HG03066 (cell line): Measurements from ENCODE around the gene BABAM2.
"Not testable (repeated sequence)": the region's sequence is repeated elsewhere in the genome, so short reads cannot be mapped to it uniquely, and the experiment has no call there.

Experiments
- ATAC-seq: cut with Tn5 transposase; IDR thresholded peaks from one replicate; pipeline ENCODE4 v1.9.1; 2021; ENCODE audit warnings: low read depth; ENCODE audit not compliant: unreplicated experiment

The BABAM2 gene

DNA sequence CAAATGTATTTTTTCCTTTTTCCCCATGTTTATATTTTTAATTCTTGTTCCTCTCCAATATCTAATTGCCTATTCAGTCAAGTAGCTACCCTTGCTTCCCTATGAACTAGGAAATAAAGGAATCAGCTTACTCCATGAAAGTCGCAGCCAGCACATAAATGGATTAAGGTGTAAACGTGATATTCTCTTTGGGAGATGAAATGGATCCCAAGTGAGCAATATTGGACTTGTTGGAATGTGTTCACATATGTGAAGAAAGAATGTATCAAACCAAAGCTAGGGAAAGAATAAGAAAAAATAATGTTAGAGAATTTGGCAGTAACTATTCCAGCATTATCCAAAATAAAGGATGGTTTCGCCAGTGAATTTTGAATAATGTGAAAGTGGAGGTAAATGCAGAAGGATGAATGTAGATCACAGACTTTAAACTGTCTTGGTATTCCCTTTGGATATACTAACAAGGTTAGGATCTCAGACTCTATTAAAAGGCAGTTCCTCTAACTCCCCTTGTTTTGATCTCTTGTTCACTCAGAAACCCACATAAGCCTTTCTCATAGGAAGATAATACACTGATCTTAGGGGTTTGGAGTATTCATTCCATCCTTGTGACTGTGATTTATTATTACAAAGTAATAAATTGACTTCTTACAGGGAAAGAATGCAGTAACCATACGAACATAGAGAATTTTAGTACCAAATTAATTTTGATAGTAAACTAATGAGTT, 208.1 kb downstream of the BABAM2 start:
- ATAC-seq = no peak

DNA sequence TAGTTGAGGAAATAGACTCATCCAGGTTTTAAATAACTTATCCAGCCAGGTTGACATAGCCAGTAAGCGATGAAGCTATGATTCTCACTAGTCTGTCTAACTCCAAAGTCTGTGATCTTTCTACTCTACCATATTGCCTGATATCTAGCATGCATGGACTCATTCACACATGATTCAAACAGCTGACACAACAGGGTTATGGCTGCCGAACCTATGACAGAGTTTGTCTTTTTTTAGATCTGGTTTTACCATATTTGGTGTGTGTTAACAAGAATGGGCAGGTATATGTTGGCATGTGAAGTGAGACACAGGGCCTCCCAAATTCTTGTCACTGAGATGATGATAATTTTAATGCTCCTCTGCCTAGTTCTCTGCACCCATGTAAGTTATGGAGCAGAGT, 210.6 kb downstream of the BABAM2 start:
- ATAC-seq = no peak

- no peak for ATAC-seq
These were observed 211.4 kb downstream of the BABAM2 start for GRCh38 chr2:28101892-28102291.

DNA sequence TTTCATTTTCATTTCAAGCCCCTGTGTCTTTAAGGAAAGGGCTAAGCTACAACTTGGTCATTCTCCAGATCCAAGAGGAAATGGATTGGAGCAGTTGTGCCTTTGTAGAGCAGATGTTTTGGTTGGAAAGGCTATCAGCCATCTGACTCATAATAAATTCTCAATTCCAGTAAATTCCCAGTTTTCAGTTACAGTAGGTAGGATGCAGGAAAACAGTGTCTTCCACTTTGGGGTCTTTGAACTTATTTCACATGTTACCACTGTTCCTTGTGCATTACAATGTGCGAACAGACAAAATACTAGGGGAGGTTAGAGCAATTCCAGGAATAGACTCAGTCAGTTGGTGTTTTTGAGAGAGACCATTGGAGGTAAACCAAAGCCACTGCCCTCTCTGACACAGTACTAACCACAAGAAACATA, 211.9 kb downstream of the BABAM2 start:
- no peak for ATAC-seq

DNA sequence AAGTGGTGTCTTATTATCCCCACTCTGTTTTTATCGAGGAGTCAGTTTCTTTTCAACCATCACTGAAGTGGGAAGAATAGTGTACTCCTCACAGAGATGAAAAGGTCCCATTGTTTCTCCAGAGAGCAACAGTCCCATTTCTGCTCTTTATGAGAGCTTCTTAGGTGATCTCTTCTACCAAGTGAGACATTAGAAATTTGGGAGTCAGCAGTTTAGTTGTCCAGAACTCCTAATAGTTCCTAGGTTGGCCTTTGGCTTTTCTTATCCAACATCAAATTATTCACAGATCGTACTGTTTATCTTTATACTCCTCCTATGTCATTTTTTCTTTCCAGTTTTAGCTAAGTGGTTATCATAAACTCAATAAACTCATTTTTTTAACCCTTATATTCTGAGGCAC, 213.1 kb downstream of the BABAM2 start:
- ATAC-seq = no peak

DNA sequence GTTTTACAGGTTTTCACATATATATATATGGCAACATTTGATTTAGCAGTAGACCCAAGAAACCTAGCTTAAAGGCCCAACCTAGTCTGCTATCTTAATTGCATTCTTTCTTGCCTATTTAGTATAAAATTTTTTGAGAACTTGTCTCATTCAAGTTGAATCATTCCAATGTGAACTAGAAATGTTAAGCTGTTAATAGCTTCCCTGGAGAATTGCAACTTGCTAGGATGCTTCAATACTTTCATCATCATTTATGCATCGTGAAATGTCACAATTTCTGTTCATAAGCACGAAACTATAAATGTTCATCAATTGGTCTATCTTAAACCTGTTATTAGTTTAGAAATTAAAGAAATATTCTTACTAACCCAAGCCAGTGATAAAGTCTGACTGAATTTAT, 217.6 kb downstream of the BABAM2 start:
- ATAC-seq = no peak

DNA sequence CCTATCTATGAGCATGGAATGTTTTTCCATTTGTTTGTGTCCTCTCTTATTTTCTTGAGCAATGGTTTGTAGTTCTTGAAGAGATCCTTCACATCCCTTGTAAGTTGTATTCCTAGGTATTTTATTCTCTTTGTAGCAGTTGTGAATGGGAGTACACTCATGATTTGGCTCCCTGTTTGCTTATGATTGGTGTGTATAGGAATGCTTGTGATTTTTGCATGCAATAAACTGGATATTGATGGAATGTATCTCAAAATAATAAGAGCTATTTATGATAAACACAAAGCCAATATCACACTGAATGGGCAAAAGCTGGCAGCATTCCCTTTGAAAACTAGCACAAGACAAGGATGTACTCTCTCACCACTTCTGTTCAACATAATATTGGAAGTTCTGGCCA, 223.2 kb downstream of the BABAM2 start:
- ATAC-seq = not testable (repeated sequence)

GRCh38 chr2:28117104-28117596, 226.6 kb downstream of the BABAM2 start:
- no peak for ATAC-seq

- no peak for ATAC-seq
These were observed 229.1 kb downstream of the BABAM2 start for GRCh38 chr2:28119631-28120030.

GRCh38 chr2:28128281-28128950, 237.9 kb downstream of the BABAM2 start:
- ATAC-seq = no peak

- no peak for ATAC-seq
These were observed 239.6 kb downstream of the BABAM2 start for GRCh38 chr2:28129955-28130695.

- ATAC-seq = no peak
These were observed 243.2 kb downstream of the BABAM2 start for GRCh38 chr2:28133778-28134177.

DNA sequence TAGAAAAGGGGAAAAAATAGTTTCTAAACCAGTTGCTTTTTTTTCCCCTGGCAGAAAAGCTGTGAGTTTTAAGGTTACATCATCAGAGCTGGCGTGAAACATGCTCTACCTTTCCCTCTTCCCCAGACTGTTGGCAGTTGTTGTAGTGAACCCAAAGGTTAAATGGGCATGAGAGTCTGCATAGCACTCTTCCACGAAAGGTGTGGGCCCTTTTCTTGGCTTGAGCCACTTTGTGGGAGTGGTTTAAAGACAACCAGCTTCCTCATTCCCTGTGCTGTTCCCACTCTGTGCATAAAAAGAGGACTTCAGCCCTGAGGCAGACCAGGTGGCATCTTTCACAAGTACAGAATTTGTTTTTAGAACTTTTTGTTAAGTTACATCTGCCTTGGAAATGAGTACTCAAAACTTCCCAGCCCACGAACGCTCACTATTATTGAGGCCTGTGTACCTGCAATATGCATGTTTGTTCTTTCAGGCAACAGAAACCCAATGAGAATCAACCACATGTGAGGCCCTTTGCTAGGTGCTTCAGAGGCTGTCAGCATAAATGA, 243.8 kb downstream of the BABAM2 start:
- no peak for ATAC-seq

GRCh38 chr2:28134857-28135256, 244.3 kb downstream of the BABAM2 start:
- ATAC-seq = no peak

DNA sequence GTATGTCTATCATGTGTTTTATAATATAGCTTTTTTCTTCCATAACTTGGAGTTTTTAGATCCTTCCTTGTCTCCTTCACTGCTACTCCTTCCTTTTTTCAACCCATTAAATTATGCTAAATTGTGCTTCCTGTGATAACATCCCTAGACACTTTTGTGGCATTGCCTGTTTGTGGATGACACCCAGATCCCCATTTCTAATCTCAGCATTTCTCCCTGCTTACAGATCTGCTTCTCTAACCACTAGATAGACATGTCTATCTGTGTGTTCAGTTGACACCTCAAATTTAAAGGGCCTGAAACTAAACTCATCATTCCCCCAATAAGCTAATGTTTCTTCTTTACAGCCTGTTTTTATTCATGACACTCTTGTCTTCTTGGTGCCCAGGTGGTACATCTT, 244.8 kb downstream of the BABAM2 start:
- no peak for ATAC-seq

DNA sequence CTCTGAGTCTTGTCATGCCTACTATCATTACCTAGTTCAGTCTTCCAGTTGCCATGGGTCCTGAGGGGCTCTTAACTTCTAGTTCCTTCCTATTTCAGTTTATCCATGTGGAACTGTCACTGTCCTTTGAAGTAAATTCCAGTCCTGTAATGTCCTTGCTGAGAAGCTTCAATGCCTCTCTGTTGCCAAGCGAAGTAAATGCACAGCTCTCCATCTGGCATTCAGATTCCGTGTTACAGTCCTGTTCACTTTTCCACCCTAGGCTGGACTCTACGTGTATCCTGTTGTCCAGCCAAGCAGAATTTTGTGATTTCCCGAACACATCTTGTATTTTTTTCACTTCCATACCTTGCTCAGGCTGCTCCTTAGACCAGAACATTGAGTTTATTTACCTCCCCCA, 245.3 kb downstream of the BABAM2 start:
- ATAC-seq = no peak

- no peak for ATAC-seq
These were observed 246.0 kb downstream of the BABAM2 start for GRCh38 chr2:28136556-28136955.

DNA sequence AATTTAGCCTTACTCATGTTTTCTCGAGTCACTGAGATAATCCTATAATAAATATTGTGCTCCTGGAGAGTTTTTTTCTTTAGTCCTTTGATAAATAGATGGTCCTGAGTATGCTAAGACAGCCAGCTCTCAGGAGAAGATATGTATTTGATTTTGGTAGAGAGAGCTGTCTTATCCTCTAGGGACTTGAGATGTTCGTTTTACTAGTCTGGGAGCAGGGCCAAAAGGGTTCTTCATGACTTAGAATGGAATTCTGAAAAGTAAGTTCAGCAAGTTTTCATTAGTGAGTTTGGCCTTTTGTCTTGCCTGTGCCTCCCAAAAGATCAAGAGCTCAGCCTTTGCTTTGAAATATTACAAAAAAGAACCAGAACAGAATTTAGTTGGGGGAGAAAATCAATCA, 246.7 kb downstream of the BABAM2 start:
- ATAC-seq = no peak

GRCh38 chr2:28142386-28142785, 251.9 kb downstream of the BABAM2 start:
- ATAC-seq = no peak

DNA sequence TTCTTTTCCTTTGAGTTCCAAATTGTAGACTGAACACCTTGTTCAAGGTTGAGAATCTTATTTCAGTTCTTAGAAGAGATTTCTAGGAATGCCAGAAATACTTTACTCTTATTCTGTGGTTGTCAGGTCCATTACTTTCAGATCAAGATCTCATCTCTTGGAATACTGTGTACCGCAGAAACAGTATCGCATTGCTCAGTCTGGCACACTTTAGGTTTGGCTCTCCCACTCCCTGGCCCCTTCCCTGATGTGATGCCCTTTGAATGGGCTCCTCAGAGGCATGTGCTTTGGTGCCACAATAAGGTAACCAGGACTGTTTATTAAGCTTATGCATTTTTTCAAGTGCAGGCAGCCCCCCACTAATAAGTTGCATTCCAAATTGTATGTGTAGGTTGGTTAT, 257.5 kb downstream of the BABAM2 start:
- ATAC-seq = no peak

DNA sequence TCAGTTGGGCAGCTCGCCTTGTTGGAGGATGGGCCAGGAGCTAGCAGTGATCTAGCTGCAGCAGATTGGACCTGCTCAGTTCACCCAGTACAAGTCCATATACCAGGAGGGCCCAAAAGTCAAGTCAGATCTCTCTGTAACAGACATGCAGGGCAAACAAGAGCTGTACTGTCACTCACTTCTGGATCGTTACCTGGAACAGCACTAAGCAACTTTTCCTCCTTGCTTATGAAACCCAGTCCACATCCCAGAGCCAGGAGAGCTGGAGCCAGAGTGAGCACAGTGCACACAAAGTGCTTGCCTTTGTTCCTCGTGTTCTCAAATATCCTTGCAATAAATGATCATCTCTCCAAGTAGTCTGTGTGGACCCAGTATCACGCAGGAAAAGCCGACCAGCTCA, 258.0 kb downstream of the BABAM2 start:
- no peak for ATAC-seq
